ENCODE measurements around the gene AP3S2. TPM values are rescaled to one million over a fixed set of nuclear protein-coding genes. Genes with fewer than 3 reads are reported as not detected.
A peak's percentile ranks its signal among the peaks of the same experiment; 100 is the strongest.

AP3S2 gene
- total RNA-seq, 1 donor from 2014 or later: 22.7 TPM

DNA sequence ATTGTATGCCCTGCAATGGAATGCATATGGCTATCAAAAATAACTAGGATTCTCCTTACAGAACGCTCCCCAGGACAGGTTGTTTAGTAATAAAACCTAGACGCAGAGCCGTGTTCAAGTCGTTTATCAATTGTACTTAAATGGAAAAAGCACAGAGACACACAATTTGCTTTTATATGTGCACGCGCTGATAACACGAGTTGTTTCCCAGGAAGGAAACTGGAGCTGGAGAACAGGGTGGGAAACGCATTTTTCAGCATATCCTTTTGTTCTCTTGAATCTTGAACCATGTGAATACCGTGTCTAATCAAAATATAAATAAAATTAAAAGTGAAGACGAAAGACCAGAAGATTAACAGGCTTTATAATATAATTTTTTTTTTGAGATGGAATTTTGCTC lies 75.5 kb downstream of the AP3S2 start:
- DNase-seq (ENCODE audit: low read depth): no peak
- TF ChIP-seq, protein P1, sequence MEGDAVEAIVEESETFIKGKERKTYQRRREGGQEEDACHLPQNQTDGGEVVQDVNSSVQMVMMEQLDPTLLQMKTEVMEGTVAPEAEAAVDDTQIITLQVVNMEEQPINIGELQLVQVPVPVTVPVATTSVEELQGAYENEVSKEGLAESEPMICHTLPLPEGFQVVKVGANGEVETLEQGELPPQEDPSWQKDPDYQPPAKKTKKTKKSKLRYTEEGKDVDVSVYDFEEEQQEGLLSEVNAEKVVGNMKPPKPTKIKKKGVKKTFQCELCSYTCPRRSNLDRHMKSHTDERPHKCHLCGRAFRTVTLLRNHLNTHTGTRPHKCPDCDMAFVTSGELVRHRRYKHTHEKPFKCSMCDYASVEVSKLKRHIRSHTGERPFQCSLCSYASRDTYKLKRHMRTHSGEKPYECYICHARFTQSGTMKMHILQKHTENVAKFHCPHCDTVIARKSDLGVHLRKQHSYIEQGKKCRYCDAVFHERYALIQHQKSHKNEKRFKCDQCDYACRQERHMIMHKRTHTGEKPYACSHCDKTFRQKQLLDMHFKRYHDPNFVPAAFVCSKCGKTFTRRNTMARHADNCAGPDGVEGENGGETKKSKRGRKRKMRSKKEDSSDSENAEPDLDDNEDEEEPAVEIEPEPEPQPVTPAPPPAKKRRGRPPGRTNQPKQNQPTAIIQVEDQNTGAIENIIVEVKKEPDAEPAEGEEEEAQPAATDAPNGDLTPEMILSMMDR (conservative IDR thresholded peaks at IDR 0.05; ENCODE audit: low read depth, low read length): no peak
- no peak overlapping the region for H3K4me3 ChIP-seq (ENCODE audit: low read depth, low read length)

DNA sequence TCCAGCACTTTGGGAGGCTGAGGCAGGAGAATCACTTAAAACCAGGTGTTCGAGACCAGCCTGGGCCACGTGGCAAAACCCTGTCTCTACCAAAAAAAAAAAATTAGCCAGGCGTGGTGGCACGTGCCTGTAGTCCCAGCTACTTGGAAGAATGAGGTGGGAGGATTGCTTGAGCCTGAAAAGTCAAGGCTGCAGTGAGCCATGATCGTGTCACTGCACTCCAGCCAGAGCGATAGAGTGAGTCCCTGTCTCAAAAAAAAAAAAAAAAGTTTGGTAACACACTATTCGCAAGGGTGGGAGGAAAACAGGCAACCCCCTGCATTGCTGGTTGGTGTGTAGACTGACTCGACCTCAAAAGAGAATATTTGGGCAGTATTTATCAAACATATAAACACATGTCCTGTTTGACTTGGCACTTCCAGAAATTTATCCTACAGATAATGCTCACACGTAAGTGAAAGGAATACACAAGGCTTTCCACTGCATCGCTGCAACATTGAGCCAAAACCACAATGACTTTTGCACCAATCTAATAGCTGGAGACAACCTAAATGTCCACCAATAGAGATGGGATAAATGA lies 76.0 kb downstream of the AP3S2 start:
- TF ChIP-seq, protein P1 (conservative IDR thresholded peaks at IDR 0.05; ENCODE audit: low read depth, low read length): no peak
- no peak for DNase-seq (ENCODE audit: low read depth)
- H3K4me3 ChIP-seq (ENCODE audit: low read depth, low read length): no peak overlapping the region

GRCh38 chr15:89815769-89816168 lies 78.0 kb downstream of the AP3S2 start:
- TF ChIP-seq, protein P1 (conservative IDR thresholded peaks at IDR 0.05; ENCODE audit: low read depth, low read length): no peak
- H3K4me3 ChIP-seq (ENCODE audit: low read depth, low read length): no peak overlapping the region
- no peak for DNase-seq (ENCODE audit: low read depth)

GRCh38 chr15:89814112-89814742 lies 79.6 kb downstream of the AP3S2 start:
- peak overlapping the region; percentile 94 for H3K4me3 ChIP-seq (ENCODE audit: low read depth, low read length)
- TF ChIP-seq, protein P1 (conservative IDR thresholded peaks at IDR 0.05; ENCODE audit: low read depth, low read length): no peak
- no peak for DNase-seq (ENCODE audit: low read depth)

DNA sequence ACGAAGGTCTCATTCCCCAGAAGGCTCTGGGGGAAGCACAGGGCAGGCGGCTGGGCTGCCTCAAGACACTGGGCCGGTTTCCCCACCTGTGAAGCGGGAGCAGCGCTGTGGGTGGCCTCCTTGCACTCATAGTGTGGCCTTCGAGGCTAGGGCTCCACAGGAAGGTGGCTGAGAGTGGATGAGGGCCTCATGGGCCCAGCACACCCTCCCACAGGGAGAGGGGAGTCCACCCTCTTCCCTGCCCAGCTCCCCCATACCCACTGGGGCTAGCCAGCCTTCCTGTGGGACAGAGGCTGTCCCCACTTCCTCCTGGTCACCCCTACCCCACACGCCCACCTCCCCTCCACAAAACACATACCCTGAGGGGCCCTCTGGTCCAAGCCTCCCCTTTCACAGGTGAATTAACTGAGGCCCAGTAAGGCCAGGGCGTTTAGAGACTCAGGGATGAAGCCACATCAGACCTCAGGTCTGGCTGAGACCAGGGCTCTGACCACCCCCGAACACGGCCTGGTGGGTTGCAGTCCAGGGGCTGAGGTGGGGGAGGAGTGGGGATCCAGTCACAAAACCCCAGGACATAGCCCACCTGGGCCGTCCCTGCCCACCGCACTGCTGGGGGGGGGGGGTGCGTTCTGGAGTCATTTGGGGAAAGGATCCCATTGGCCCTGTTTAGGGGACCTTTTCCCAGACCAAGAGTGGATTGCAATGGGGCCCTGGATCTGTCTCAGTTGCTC lies 80.2 kb downstream of the AP3S2 start:
- TF ChIP-seq, protein P1 (conservative IDR thresholded peaks at IDR 0.05; ENCODE audit: low read depth, low read length): no peak
- peak overlapping the region; percentile 94 for H3K4me3 ChIP-seq (ENCODE audit: low read depth, low read length)
- no peak for DNase-seq (ENCODE audit: low read depth)

- no peak for DNase-seq (ENCODE audit: low read depth)
- TF ChIP-seq, protein P1 (conservative IDR thresholded peaks at IDR 0.05; ENCODE audit: low read depth, low read length): no peak
- peak overlapping the region; percentile 94 for H3K4me3 ChIP-seq (ENCODE audit: low read depth, low read length)
Measured at GRCh38 chr15:89812847-89813320, 80.9 kb downstream of the AP3S2 start.

All from epithelial cell of proximal tubule (primary cell).